NT2/D1 (cell line): ENCODE data around the gene BTBD6.

Experiments
- YY1 ChIP-seq: IDR thresholded peaks from 2 replicates; pipeline ENCODE4 v1.6.1; 2011; ENCODE audit not compliant: insufficient read length, insufficient read depth
- ZNF274 ChIP-seq: IDR thresholded peaks from 2 replicates; pipeline ENCODE4 v1.6.1; 2011; ENCODE audit warnings: mild to moderate bottlenecking, low read depth, low read length

GRCh38 chr14:105229099-105229655 lies 19.2 kb upstream of the BTBD6 start:
- TF ChIP-seq ZNF274 (no peak), YY1 (no peak)
